ENCODE measurements around the gene GLTP.

DNA sequence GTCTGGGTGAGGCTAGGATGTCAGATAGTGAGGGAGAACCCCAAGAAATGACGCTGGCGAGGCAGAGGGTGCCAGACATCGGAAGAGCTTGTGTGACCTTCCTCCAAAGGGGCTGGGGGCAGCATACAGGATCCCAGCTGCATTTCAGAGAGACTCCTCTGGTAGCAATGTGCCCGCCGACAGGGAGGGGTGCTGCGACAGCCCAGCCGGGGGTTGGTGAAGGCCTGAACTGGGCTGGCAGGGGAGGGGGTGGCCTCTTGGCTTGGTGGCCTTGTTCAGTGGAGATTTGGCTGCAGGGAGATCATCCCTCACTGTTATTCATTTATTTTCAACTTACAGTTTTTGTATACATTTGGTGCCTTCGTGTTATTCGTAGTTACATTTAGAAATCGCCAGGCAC, 25.0 kb upstream of the GLTP start:
- TF ChIP-seq MYC (IDR thresholded peaks at IDR 0.05; ENCODE audit: borderline replicate concordance, low read length) (no peak), POLR2A (IDR thresholded peaks at IDR 0.05; ENCODE audit: low read length) (no peak), MAFK (IDR thresholded peaks at IDR 0.05; ENCODE audit: partially characterized antibody) (no peak), RAD21 (conservative IDR thresholded peaks at IDR 0.05 in 1 of 2, IDR thresholded peaks at IDR 0.05 in 1 of 2) (no peak), MAZ (IDR thresholded peaks at IDR 0.05; ENCODE audit: borderline replicate concordance, low read depth, low read length) (no peak), SMC3 (IDR thresholded peaks at IDR 0.05) (no peak), CHD2 (IDR thresholded peaks at IDR 0.05; ENCODE audit: low read length, partially characterized antibody) (no peak), MAX (IDR thresholded peaks at IDR 0.05) (no peak), JUNB (IDR thresholded peaks at IDR 0.05) (no peak)
- TF ChIP-seq, protein P1, sequence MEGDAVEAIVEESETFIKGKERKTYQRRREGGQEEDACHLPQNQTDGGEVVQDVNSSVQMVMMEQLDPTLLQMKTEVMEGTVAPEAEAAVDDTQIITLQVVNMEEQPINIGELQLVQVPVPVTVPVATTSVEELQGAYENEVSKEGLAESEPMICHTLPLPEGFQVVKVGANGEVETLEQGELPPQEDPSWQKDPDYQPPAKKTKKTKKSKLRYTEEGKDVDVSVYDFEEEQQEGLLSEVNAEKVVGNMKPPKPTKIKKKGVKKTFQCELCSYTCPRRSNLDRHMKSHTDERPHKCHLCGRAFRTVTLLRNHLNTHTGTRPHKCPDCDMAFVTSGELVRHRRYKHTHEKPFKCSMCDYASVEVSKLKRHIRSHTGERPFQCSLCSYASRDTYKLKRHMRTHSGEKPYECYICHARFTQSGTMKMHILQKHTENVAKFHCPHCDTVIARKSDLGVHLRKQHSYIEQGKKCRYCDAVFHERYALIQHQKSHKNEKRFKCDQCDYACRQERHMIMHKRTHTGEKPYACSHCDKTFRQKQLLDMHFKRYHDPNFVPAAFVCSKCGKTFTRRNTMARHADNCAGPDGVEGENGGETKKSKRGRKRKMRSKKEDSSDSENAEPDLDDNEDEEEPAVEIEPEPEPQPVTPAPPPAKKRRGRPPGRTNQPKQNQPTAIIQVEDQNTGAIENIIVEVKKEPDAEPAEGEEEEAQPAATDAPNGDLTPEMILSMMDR (IDR thresholded peaks at IDR 0.05), result no peak
- TF ChIP-seq, protein P2, sequence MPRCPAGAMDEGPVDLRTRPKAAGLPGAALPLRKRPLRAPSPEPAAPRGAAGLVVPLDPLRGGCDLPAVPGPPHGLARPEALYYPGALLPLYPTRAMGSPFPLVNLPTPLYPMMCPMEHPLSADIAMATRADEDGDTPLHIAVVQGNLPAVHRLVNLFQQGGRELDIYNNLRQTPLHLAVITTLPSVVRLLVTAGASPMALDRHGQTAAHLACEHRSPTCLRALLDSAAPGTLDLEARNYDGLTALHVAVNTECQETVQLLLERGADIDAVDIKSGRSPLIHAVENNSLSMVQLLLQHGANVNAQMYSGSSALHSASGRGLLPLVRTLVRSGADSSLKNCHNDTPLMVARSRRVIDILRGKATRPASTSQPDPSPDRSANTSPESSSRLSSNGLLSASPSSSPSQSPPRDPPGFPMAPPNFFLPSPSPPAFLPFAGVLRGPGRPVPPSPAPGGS (IDR thresholded peaks at IDR 0.05), result no peak
